Stomach (tissue), 9 donors: ENCODE measurements around the gene HUS1. TPM values are rescaled to one million over a fixed set of nuclear protein-coding genes. Genes with fewer than 3 reads are reported as not detected.
A peak's percentile ranks its signal among the peaks of the same experiment; 100 is the strongest.
"Not testable (repeated sequence)": the region's sequence is repeated elsewhere in the genome, so short reads cannot be mapped to it uniquely, and the experiment has no call there.

Experiments
- DNase-seq, 2 donors: peaks; one replicate each; pipeline versions ENCODE4 v3.0.0 to v3.0.0-alpha.2; 2013 to 2019
- H3K27ac ChIP-seq, 5 donors: fragments of 200-600 bp in 4 of 5; sonication (generic) in 4 of 5; one replicate each; pipeline ENCODE4 v1.5.1; 2013 to 2019; ENCODE audit warnings: mild to moderate bottlenecking in 1 of 5, moderate library complexity in 1 of 5
- H3K27me3 ChIP-seq, 3 donors: fragments of 200-600 bp; sonication (generic); one replicate each; pipeline ENCODE4 v1.5.1; 2017 to 2019; ENCODE audit warnings: mixed run types in 1 of 3
- H3K36me3 ChIP-seq, 4 donors: fragments of 200-600 bp; sonication (generic); 1 replicate in 3 of 4; 2 replicates in 1 of 4; pipeline ENCODE4 v1.5.1; 2016 to 2019
- H3K4me1 ChIP-seq, 4 donors: fragments of 200-600 bp; sonication (generic); one replicate each; pipeline ENCODE4 v1.5.1; 2016 to 2019
- H3K4me3 ChIP-seq, 4 donors: fragments of 200-600 bp; sonication (generic) in 3 of 4; one replicate each; pipeline ENCODE4 v1.5.1; 2016 to 2019; ENCODE audit warnings: mild to moderate bottlenecking in 1 of 4
- H3K9me3 ChIP-seq, 4 donors: fragments of 200-600 bp; sonication (generic); one replicate each; pipeline ENCODE4 v1.5.1; 2016 to 2019
- CTCF ChIP-seq, 7 experiments: fragments of 450-650 bp in 4 of 7; fragments of 200-600 bp in 3 of 7; sonication (generic) in 3 of 7; IDR thresholded peaks; one replicate each; pipeline ENCODE4 v1.5.1; 2016 to 2019; ENCODE audit warnings: antibody characterized with exemption in 7 of 7, control low read depth in 2 of 7, mild to moderate bottlenecking in 1 of 7
- EP300 ChIP-seq: sonication (generic); formaldehyde crosslinking; IDR thresholded peaks from one replicate; pipeline ENCODE4 v1.6.1; 2017; ENCODE audit warnings: antibody characterized with exemption
- POLR2A ChIP-seq, 4 donors: fragments of 450-650 bp; IDR thresholded peaks; one replicate each; pipeline ENCODE4 v1.6.1; 2016; ENCODE audit warnings: antibody characterized with exemption in 4 of 4, control low read depth in 2 of 4, mild to moderate bottlenecking in 1 of 4, moderate library complexity in 1 of 4
- POLR2AphosphoS5 ChIP-seq, 3 donors: sonication (generic); formaldehyde crosslinking; IDR thresholded peaks; one replicate each; pipeline ENCODE4 v1.6.1; 2016; ENCODE audit warnings: antibody characterized with exemption in 3 of 3
- WGBS, 5 donors: extraction: QIAGEN DNeasy Blood & Tissue Kit in 3 of 5; methylation state at CpG; one replicate each; pipeline versions ENCODE4 v1.1.5 to v1.1.7; 2013 to 2018; 5-methylcytosine and 5-hydroxymethylcytosine counted together
- intact Hi-C: fragments of 100-400 bp; cut with DNase I; formaldehyde crosslinking; loops from one replicate; pipeline ENCODE4 v1.15.1; 2023; ENCODE audit warnings: low total_unique reads
- polyA plus RNA-seq, 3 donors: library from polyadenylated mRNA; stranded (reverse); fragments of 200-250 nt; gene quantifications; one replicate each; pipeline ENCODE4 v1.2.3, GENCODE V29; 2013
- total RNA-seq, 5 donors: library from RNA; depleted of rRNA; stranded (reverse); fragments of >200 nt; gene quantifications; one replicate each; pipeline versions ENCODE4 v1.1.0 to v1.2.3, GENCODE V29; 2014 to 2016
- donor health status: healthy with polysubstance abuse.
- donor health status: Bipolar disorder and iron deficiency.
- donor health status: healthy.

HUS1 gene
- total and polyA plus RNA-seq, 8 donors, result 5.9 to 69.2 (median 11.1) TPM

GRCh38 chr7:47988496-47989386, 9.3 kb upstream of the HUS1 start:
- DNase-seq, result peak in 1 of 2 donors; percentile 16
- Histone ChIP-seq H3K4me3 (no peak overlapping the region), H3K4me1 (peaks cover 0 to 15% (median 2%) of the 10 kb centered on the region in 4 donors), H3K36me3 (no peaks in the 10 kb centered on the region), H3K27ac (no peak overlapping the region), H3K9me3 (no peaks in the 10 kb centered on the region), H3K27me3 (no peaks in the 10 kb centered on the region)
- WGBS, 5 donors, result 57 to 70% (median 66%) methylated on average over 8 of the region's 8 CpGs
- TF ChIP-seq POLR2AphosphoS5 (IDR thresholded peaks at IDR 0.05) (no peak), EP300 (no peak), POLR2A (IDR thresholded peaks at IDR 0.05) (no peak), CTCF (IDR thresholded peaks at IDR 0.05) (no peak)
- intact Hi-C loops, result no loop called here

- H3K9me3 ChIP-seq, result no peaks in the 10 kb centered on the region
- intact Hi-C loops, result no loop called here
- no peaks in the 10 kb centered on the region for H3K27me3 ChIP-seq
- peaks cover 6 to 8% (median 7%) of the 10 kb centered on the region in 4 donors for H3K36me3 ChIP-seq
- no peak for DNase-seq
- no peak for TF ChIP-seq EP300
- no peak for TF ChIP-seq POLR2AphosphoS5 (IDR thresholded peaks at IDR 0.05)
- no peak for TF ChIP-seq CTCF (IDR thresholded peaks at IDR 0.05)
- no peak for TF ChIP-seq POLR2A (IDR thresholded peaks at IDR 0.05)
- no peak overlapping the region for H3K27ac ChIP-seq
- 34 to 48% (median 46%) methylated on average over 2 of the region's 2 CpGs for WGBS, 5 donors
- H3K4me3 ChIP-seq, result no peak overlapping the region
- H3K4me1 ChIP-seq, result peaks cover 9 to 13% (median 12%) of the 10 kb centered on the region in 4 donors
Observed at GRCh38 chr7:47982610-47983009, 3.2 kb upstream of the HUS1 start.

GRCh38 chr7:47980648-47981047, 1.2 kb upstream of the HUS1 start:
- H3K9me3 ChIP-seq, DNase-seq, H3K27me3 ChIP-seq, H3K27ac ChIP-seq, H3K4me3 ChIP-seq, intact Hi-C loops: not testable (repeated sequence)
- peaks cover 9 to 20% (median 15%) of the 10 kb centered on the region in 4 donors for H3K4me1 ChIP-seq
- WGBS, 5 donors, result 94 to 100% (median 95%) methylated on average over 4 to 5 of the region's 5 CpGs
- peaks cover 25 to 28% (median 27%) of the 10 kb centered on the region in 4 donors for H3K36me3 ChIP-seq

- Histone ChIP-seq H3K36me3 (peaks cover 33 to 36% (median 34%) of the 10 kb centered on the region in 4 donors), H3K27me3 (no peaks in the 10 kb centered on the region), H3K4me3 (peak overlapping the region; percentile 64 to 84 (median 72)), H3K27ac (peak overlapping the region; percentile 86 to 96 (median 91)), H3K9me3 (no peaks in the 10 kb centered on the region), H3K4me1 (peaks cover 9 to 20% (median 15%) of the 10 kb centered on the region in 4 donors)
- 22 to 28% (median 24%) methylated on average over 7 of the region's 7 CpGs for WGBS, 5 donors
- intact Hi-C loops, result no loop called here
- no peak for TF ChIP-seq POLR2AphosphoS5 (IDR thresholded peaks at IDR 0.05)
- no peak for TF ChIP-seq EP300
- no peak for TF ChIP-seq POLR2A (IDR thresholded peaks at IDR 0.05)
- TF ChIP-seq CTCF (IDR thresholded peaks at IDR 0.05), result no peak
- no peak for DNase-seq
Observed at GRCh38 chr7:47979832-47980181, 392 bp upstream of the HUS1 start.

GRCh38 chr7:47978790-47979144, 648 bp downstream of the HUS1 start:
- TF ChIP-seq CTCF (IDR thresholded peaks at IDR 0.05), result no peak
- no peak for TF ChIP-seq POLR2AphosphoS5 (IDR thresholded peaks at IDR 0.05)
- TF ChIP-seq EP300, result no peak
- TF ChIP-seq POLR2A (IDR thresholded peaks at IDR 0.05), result no peak
- Histone ChIP-seq H3K36me3 (peaks cover 43 to 47% (median 45%) of the 10 kb centered on the region in 4 donors), H3K4me1 (peaks cover 9 to 20% (median 15%) of the 10 kb centered on the region in 4 donors), H3K27ac (peak overlapping the region; percentile 86 to 96 (median 91)), H3K4me3 (peak overlapping the region; percentile 64 to 84 (median 72)), H3K9me3 (no peaks in the 10 kb centered on the region), H3K27me3 (no peaks in the 10 kb centered on the region)
- intact Hi-C loops, result no loop called here
- DNase-seq, result no peak
- 3 to 5% (median 5%) methylated on average over 4 of the region's 4 CpGs for WGBS, 5 donors
